ENCODE results near the gene PSTPIP1. TPM values are rescaled to one million over a fixed set of nuclear protein-coding genes. Genes with fewer than 3 reads are reported as not detected.

PSTPIP1 gene
- total and polyA plus RNA-seq, 2 experiments from 2014 or later, result not detected

DNA sequence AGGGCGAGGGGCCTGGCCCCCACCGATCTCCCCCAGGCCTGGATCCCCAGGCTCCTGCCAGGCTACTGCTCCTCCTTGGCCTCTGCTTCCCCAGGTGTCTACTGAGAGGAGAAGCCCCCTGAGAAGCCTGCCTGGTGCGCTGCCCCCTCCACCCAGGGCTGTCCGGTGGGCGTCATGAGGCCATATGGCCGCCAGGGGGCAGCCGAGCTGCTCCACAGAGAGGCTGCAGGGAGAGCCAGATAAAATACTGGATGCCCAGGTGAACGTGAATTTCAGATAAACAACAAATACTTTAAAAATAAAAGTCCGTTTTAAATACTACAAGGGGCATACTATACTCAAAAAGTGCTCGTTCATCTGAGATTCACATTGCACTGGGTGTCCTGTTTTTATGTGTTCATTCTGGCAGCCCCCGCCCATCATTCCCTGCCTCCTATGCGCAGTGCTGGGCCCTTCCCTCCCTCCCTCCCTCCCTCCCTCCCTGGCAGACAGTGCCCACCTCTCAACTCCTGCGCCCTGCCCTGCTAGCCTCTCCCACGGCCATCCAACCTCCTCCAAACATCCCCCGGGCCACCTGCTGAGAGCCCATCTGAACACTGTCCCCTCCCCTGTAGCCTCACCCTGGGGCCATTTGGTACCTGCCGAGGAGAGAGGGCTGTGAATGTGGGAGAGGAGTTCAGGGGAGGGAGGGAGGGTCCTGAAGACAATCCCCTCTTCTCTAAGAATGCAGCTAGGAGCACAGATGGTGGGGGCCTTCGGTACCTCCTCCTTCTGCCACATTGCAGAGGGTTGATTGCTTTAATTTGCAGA, 29.6 kb downstream of the PSTPIP1 start:
- Histone ChIP-seq H3K27ac (no peak overlapping the region), H3K9me3 (ENCODE audit: low read depth) (no peaks in the 10 kb centered on the region), H4K20me1 (ENCODE audit: insufficient read depth, poor library complexity, severe bottlenecking) (no peaks in the 10 kb centered on the region), H3K4me1 (ENCODE audit: insufficient read depth) (no peaks in the 10 kb centered on the region), H3K9me2 (replicated peaks; ENCODE audit: insufficient read depth) (no peaks in the 10 kb centered on the region), H3K27me3 (no peaks in the 10 kb centered on the region), H3K36me3 (replicated peaks; ENCODE audit: insufficient read depth, low read depth) (no peaks in the 10 kb centered on the region), H3K4me3 (no peak overlapping the region), H2AFZ (no peak overlapping the region), H3K79me2 (no peaks in the 10 kb centered on the region), H3K4me2 (no peak overlapping the region)
- DNase-seq (ENCODE audit: low spot score), result peak; percentile 82
- TF ChIP-seq EZH2 (IDR thresholded peaks at IDR 0.05; ENCODE audit: borderline replicate concordance), result no peak
- TF ChIP-seq, protein P1, sequence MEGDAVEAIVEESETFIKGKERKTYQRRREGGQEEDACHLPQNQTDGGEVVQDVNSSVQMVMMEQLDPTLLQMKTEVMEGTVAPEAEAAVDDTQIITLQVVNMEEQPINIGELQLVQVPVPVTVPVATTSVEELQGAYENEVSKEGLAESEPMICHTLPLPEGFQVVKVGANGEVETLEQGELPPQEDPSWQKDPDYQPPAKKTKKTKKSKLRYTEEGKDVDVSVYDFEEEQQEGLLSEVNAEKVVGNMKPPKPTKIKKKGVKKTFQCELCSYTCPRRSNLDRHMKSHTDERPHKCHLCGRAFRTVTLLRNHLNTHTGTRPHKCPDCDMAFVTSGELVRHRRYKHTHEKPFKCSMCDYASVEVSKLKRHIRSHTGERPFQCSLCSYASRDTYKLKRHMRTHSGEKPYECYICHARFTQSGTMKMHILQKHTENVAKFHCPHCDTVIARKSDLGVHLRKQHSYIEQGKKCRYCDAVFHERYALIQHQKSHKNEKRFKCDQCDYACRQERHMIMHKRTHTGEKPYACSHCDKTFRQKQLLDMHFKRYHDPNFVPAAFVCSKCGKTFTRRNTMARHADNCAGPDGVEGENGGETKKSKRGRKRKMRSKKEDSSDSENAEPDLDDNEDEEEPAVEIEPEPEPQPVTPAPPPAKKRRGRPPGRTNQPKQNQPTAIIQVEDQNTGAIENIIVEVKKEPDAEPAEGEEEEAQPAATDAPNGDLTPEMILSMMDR (IDR thresholded peaks at IDR 0.05; ENCODE audit: poor library complexity), result peak; percentile 92
- 23% methylated on average over 15 of the region's 17 CpGs for WGBS (ENCODE audit: low lambda C conversion rate, missing lambda C conversion rate)

DNA sequence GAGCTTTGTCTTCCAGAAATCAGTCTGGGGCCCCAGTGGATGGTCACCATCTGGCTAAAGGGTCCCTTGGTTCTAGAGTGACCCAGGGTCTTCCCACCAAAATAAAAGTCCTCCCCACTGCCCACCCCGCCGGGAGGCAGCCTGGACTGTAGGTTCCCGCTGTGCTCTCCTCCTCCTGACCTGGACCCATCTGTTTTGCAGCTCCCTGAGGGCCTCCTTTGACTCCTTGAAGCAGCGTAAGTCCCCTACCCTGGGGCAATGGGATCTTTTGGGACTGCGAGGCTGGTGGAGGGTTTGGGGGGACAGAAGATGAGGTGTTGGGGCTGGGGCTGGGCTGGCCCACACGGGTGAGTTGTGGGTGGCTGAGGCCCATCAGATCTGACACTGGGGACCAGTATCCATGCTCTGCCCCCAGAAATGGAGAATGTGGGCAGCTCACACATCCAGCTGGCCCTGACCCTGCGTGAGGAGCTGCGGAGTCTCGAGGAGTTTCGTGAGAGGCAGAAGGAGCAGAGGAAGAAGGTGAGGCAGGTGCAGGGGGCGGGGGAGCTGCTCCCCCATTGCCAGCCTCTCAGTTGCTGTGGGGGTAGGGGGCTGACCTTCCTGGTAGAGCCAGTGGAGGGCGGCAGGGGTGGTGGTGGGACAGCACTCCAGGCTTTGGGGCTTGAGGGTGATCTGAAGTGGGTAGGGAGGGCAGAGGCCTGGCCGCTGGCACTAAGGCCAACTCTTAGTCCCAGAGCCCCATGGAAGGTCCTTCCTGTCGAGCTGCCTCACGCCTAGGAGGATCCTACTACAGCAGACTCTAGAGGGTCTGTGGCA, 30.4 kb downstream of the PSTPIP1 start:
- no peak overlapping the region for H2AFZ ChIP-seq
- WGBS (ENCODE audit: low lambda C conversion rate, missing lambda C conversion rate), result 85% methylated on average over 15 of the region's 15 CpGs
- no peaks in the 10 kb centered on the region for H4K20me1 ChIP-seq (ENCODE audit: insufficient read depth, poor library complexity, severe bottlenecking)
- no peak overlapping the region for H3K4me3 ChIP-seq
- no peaks in the 10 kb centered on the region for H3K27me3 ChIP-seq
- H3K79me2 ChIP-seq, result no peaks in the 10 kb centered on the region
- no peaks in the 10 kb centered on the region for H3K36me3 ChIP-seq (replicated peaks; ENCODE audit: insufficient read depth, low read depth)
- H3K4me1 ChIP-seq (ENCODE audit: insufficient read depth), result no peaks in the 10 kb centered on the region
- no peaks in the 10 kb centered on the region for H3K9me2 ChIP-seq (replicated peaks; ENCODE audit: insufficient read depth)
- H3K27ac ChIP-seq, result no peak overlapping the region
- H3K4me2 ChIP-seq, result no peak overlapping the region
- no peaks in the 10 kb centered on the region for H3K9me3 ChIP-seq (ENCODE audit: low read depth)
- TF ChIP-seq, protein P1 (IDR thresholded peaks at IDR 0.05; ENCODE audit: poor library complexity), result no peak
- TF ChIP-seq EZH2 (IDR thresholded peaks at IDR 0.05; ENCODE audit: borderline replicate concordance), result no peak
- no peak for TF ChIP-seq EZH2phosphoT487 (IDR thresholded peaks at IDR 0.05; ENCODE audit: low read depth, severe bottlenecking, unreplicated experiment)
- no peak for DNase-seq (ENCODE audit: low spot score)

DNA sequence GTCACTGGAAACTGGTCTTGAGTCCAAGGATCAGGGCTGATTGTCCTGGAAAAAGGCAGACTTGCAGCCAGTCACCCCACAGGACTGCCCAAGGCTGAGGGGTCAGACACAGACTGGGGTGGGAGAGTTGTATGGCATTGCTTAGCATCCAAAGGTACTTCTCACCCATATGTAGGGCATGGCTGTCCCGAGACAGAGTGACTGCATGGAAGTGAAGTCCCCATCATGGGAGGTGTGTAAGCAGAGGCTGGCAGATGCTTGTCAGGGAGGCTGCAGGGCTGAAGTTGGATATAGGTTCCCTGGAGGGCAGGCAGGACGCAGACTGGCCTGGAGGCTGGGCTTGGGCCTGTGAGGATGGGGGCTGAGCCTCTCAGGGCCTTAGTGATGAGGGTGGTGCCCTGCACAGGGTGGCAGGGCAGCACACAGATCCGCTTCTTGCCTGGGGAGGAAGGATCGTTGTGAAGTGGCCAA, 31.1 kb downstream of the PSTPIP1 start:
- H3K79me2 ChIP-seq, result no peaks in the 10 kb centered on the region
- no peaks in the 10 kb centered on the region for H4K20me1 ChIP-seq (ENCODE audit: insufficient read depth, poor library complexity, severe bottlenecking)
- TF ChIP-seq, protein P1 (IDR thresholded peaks at IDR 0.05; ENCODE audit: poor library complexity), result no peak
- TF ChIP-seq EZH2 (IDR thresholded peaks at IDR 0.05; ENCODE audit: borderline replicate concordance) (no peak), EZH2phosphoT487 (IDR thresholded peaks at IDR 0.05; ENCODE audit: low read depth, severe bottlenecking, unreplicated experiment) (no peak)
- no peak overlapping the region for H3K4me2 ChIP-seq
- H3K4me3 ChIP-seq, result no peak overlapping the region
- H3K36me3 ChIP-seq (replicated peaks; ENCODE audit: insufficient read depth, low read depth), result no peaks in the 10 kb centered on the region
- H3K9me3 ChIP-seq (ENCODE audit: low read depth), result no peaks in the 10 kb centered on the region
- no peaks in the 10 kb centered on the region for H3K9me2 ChIP-seq (replicated peaks; ENCODE audit: insufficient read depth)
- 85% methylated on average over 4 of the region's 4 CpGs for WGBS (ENCODE audit: low lambda C conversion rate, missing lambda C conversion rate)
- DNase-seq (ENCODE audit: low spot score), result no peak
- no peak overlapping the region for H3K27ac ChIP-seq
- H2AFZ ChIP-seq, result no peak overlapping the region
- no peaks in the 10 kb centered on the region for H3K27me3 ChIP-seq
- no peaks in the 10 kb centered on the region for H3K4me1 ChIP-seq (ENCODE audit: insufficient read depth)
